Measurements from ENCODE around the gene QKI. TPM values are rescaled to one million over a fixed set of nuclear protein-coding genes. Genes with fewer than 3 reads are reported as not detected.

Gene QKI
- total RNA-seq, 1 donor from 2014 or later: 449 TPM

DNA sequence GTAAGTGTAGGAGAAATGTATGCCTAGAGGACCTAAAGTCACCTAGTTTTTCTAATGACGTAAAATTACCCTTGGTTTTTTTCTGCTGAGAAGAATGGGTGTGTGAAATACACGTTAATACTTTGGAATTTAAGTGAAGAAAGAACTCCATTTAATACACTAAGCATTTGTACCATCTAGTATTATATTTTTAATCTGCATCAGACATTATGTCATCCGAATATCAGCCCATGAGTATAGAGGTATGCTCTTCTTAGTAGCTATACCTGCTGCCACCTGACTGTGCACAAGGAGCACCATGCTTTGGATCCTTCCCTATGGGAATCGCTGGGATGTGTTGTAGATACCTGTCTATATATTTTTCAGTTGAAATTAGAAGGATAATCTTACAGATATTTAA lies 106.4 kb downstream of the QKI start:
- peaks cover 98% of the 10 kb centered on the region for H3K4me1 ChIP-seq
- DNase-seq: no peak
- H3K4me3 ChIP-seq: no peak overlapping the region
- H3K36me3 ChIP-seq: no peaks in the 10 kb centered on the region
- intact Hi-C loops (cut with micrococcal nuclease): no loop called here
- TF ChIP-seq, protein P1, sequence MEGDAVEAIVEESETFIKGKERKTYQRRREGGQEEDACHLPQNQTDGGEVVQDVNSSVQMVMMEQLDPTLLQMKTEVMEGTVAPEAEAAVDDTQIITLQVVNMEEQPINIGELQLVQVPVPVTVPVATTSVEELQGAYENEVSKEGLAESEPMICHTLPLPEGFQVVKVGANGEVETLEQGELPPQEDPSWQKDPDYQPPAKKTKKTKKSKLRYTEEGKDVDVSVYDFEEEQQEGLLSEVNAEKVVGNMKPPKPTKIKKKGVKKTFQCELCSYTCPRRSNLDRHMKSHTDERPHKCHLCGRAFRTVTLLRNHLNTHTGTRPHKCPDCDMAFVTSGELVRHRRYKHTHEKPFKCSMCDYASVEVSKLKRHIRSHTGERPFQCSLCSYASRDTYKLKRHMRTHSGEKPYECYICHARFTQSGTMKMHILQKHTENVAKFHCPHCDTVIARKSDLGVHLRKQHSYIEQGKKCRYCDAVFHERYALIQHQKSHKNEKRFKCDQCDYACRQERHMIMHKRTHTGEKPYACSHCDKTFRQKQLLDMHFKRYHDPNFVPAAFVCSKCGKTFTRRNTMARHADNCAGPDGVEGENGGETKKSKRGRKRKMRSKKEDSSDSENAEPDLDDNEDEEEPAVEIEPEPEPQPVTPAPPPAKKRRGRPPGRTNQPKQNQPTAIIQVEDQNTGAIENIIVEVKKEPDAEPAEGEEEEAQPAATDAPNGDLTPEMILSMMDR (IDR thresholded peaks at IDR 0.05; ENCODE audit: borderline replicate concordance): no peak
- no peaks in the 10 kb centered on the region for H3K9me3 ChIP-seq (replicated peaks)
- no peaks in the 10 kb centered on the region for H3K27me3 ChIP-seq (ENCODE audit: low read depth)
- H3K27ac ChIP-seq (replicated peaks): no peak overlapping the region

DNA sequence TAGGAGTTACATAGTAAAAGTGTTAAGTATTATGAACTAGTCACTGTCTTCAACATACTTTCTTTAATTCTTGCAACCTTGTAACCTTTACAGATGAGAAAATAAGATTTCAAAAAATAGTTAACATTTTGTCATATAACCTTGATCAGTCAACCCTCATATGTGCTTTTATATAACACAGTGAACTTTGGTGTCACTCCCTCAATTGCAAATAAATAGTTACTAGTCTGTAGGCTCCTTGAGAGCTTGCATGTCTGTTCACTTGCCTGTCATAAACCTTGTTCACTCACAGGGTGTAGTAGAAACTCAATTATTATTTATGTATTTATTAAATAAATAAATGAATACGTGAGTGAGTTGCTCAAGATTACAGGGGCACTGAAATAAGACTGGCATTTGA lies 107.5 kb downstream of the QKI start:
- Histone ChIP-seq H3K4me3 (no peak overlapping the region), H3K4me1 (peaks cover 100% of the 10 kb centered on the region), H3K27ac (replicated peaks) (peak overlapping the region; percentile 46)

DNA sequence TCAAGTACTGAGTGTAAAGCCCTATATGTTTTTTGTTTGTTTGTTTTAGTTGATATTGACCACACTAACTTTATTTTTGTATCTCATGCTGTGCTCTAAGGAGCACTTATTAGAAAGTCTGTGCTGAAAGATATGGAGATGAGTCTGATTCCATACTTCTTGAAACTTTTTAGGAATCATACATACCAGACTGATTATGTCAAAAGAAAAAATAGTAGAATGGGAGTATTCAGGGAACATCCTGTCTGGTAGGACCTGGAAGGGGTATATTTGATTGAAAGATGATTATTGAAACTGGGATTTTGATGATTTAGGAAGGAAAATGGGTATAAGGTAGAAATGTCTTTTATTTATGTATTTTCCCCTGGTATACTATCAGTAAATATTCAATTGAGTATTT lies 111.4 kb downstream of the QKI start:
- DNase-seq: no peak
- TF ChIP-seq, protein P1 (IDR thresholded peaks at IDR 0.05; ENCODE audit: borderline replicate concordance): no peak
- H3K9me3 ChIP-seq (replicated peaks): no peaks in the 10 kb centered on the region
- no peak overlapping the region for H3K27ac ChIP-seq (replicated peaks)
- H3K4me3 ChIP-seq: no peak overlapping the region
- no peaks in the 10 kb centered on the region for H3K36me3 ChIP-seq
- intact Hi-C loops (cut with micrococcal nuclease): no loop called here
- no peaks in the 10 kb centered on the region for H3K27me3 ChIP-seq (ENCODE audit: low read depth)
- H3K4me1 ChIP-seq: peaks cover 100% of the 10 kb centered on the region

More for the DNA sequence above, 107.5 kb downstream of the QKI start:
- intact Hi-C loops (cut with micrococcal nuclease): no loop called here
- TF ChIP-seq, protein P1 (IDR thresholded peaks at IDR 0.05; ENCODE audit: borderline replicate concordance): no peak
- DNase-seq: no peak
- H3K36me3 ChIP-seq: no peaks in the 10 kb centered on the region
- no peaks in the 10 kb centered on the region for H3K9me3 ChIP-seq (replicated peaks)
- no peaks in the 10 kb centered on the region for H3K27me3 ChIP-seq (ENCODE audit: low read depth)

DNA sequence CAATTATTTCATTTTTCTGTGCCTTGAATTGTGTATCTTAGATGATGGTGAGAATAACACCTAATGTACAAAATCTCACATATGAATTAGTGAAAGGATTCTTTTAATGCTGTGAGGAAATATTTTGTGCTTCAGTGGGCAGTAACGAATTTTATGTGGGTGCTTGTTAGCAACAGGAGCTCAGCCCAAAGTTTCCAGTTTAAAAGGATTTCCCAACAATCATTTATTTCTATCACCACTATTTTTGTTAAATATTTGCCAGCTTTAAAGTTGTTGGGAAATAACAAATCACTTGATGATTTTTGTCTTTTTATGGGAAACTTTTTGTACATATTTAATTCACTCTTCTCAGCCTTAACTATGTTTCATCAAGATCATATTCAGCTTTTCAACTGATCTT lies 111.8 kb downstream of the QKI start:
- TF ChIP-seq, protein P1 (IDR thresholded peaks at IDR 0.05; ENCODE audit: borderline replicate concordance): no peak
- intact Hi-C loops (cut with micrococcal nuclease): no loop called here
- H3K4me1 ChIP-seq: peaks cover 100% of the 10 kb centered on the region
- H3K27me3 ChIP-seq (ENCODE audit: low read depth): no peaks in the 10 kb centered on the region
- no peaks in the 10 kb centered on the region for H3K36me3 ChIP-seq
- H3K4me3 ChIP-seq: no peak overlapping the region
- no peak overlapping the region for H3K27ac ChIP-seq (replicated peaks)
- no peaks in the 10 kb centered on the region for H3K9me3 ChIP-seq (replicated peaks)
- DNase-seq: no peak

DNA sequence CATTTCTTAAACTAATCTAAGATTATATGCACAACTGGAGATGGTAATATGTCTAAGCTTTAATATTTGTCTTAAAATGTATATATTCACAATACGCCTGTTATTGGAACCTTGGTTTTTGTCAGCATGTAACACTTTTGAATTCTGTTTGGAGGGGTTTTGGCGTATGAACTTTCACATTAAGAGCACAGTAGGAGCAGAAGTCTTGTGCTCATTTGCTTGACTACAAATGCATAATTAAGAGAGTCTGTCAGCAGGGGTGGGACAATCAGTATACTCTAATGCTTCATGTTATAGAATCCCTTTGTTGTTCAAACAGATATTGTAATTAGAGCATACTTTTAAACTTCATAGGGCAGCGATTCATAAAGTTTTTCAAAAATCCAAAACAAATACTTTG lies 112.8 kb downstream of the QKI start:
- intact Hi-C loops (cut with micrococcal nuclease): no loop called here
- Histone ChIP-seq H3K4me1 (peaks cover 100% of the 10 kb centered on the region), H3K9me3 (replicated peaks) (no peaks in the 10 kb centered on the region), H3K27ac (replicated peaks) (peak overlapping the region; percentile 0), H3K27me3 (ENCODE audit: low read depth) (no peaks in the 10 kb centered on the region), H3K4me3 (no peak overlapping the region), H3K36me3 (no peaks in the 10 kb centered on the region)
- TF ChIP-seq, protein P1 (IDR thresholded peaks at IDR 0.05; ENCODE audit: borderline replicate concordance): no peak
- DNase-seq: no peak

DNA sequence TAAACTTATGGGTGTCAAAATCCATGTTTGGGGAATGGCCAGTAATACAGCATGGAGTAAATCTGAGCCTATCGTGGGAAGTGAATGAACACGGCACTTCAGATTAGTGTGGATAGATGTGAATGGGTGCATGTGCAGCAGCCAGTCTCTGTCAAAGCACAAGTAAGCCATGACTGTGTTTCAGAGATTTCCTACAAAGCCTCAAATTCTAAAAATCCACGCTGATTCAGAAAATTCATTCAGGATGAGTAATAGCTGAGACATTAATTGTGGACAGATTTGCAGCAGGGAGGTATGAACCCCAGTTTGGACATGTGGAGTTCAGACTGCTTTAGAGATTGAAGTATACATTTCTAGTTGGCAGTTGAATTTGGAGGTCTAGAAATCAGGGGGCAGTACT lies 115.1 kb downstream of the QKI start:
- Histone ChIP-seq H3K27me3 (ENCODE audit: low read depth) (no peaks in the 10 kb centered on the region), H3K27ac (replicated peaks) (peak overlapping the region; percentile 66), H3K4me1 (peaks cover 100% of the 10 kb centered on the region), H3K4me3 (peak overlapping the region; percentile 24), H3K36me3 (no peaks in the 10 kb centered on the region), H3K9me3 (replicated peaks) (no peaks in the 10 kb centered on the region)
- intact Hi-C loops (cut with micrococcal nuclease): no loop called here
- DNase-seq: no peak
- TF ChIP-seq, protein P1 (IDR thresholded peaks at IDR 0.05; ENCODE audit: borderline replicate concordance): no peak

Data from left ventricle myocardium inferior (tissue), 1 donor.